Spleen (tissue), 7 donors: ENCODE results near the gene BRF1.

Experiments used
- POLR2A ChIP-seq, 3 donors: fragments of 450-650 bp; IDR thresholded peaks; one replicate each; pipeline ENCODE4 v1.5.1; 2017; ENCODE audit warnings: antibody characterized with exemption in 3 of 3, mild to moderate bottlenecking in 1 of 3
- POLR2AphosphoS5 ChIP-seq, 3 donors: sonication (generic); formaldehyde crosslinking; IDR thresholded peaks; one replicate each; pipeline ENCODE4 v1.5.1; 2017; ENCODE audit warnings: antibody characterized with exemption in 3 of 3
- TF ChIP-seq, protein P1 (sequence below), 11 experiments: fragments of 200-600 bp in 7 of 11; fragments of 450-650 bp in 4 of 11; sonication (generic) in 4 of 11; IDR thresholded peaks in 8 of 11; conservative IDR thresholded peaks in 3 of 11; 1 replicate in 7 of 11; 2 replicates in 4 of 11; pipeline versions ENCODE4 v1.4.0 to v1.8.0; 2016 to 2021; ENCODE audit warnings: antibody characterized with exemption in 11 of 11, inconsistent platforms in 4 of 11, mild to moderate bottlenecking in 1 of 11
- donor health status: DM: no; HTN: no; CAD: no; lungs with moderate emphysema.
- donor health status: DM: no; HTN: no; CAD: no.
- donor health status: DM: no; HTN: no; CAD: no.

DNA sequence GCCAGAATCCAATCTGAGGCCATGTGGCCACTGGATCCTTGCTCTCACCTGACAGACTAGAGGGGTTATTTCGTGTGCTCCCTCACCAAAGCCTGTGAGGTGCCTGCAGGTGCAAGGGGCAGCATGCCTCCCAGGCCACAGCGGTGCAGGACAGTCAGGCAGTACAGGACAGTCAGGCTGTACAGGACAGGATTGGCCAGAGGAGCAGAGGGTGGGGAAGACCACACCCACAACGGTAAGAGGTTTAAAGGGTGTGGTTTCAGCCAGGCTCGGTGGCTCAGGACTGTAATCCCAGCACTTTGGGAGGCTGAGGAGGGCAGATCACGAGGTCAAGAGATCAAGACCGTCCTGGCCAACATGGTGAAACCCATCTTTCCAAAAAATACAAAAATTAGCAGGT lies 3.1 kb upstream of the BRF1 start:
- TF ChIP-seq, protein P1, sequence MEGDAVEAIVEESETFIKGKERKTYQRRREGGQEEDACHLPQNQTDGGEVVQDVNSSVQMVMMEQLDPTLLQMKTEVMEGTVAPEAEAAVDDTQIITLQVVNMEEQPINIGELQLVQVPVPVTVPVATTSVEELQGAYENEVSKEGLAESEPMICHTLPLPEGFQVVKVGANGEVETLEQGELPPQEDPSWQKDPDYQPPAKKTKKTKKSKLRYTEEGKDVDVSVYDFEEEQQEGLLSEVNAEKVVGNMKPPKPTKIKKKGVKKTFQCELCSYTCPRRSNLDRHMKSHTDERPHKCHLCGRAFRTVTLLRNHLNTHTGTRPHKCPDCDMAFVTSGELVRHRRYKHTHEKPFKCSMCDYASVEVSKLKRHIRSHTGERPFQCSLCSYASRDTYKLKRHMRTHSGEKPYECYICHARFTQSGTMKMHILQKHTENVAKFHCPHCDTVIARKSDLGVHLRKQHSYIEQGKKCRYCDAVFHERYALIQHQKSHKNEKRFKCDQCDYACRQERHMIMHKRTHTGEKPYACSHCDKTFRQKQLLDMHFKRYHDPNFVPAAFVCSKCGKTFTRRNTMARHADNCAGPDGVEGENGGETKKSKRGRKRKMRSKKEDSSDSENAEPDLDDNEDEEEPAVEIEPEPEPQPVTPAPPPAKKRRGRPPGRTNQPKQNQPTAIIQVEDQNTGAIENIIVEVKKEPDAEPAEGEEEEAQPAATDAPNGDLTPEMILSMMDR (IDR thresholded peaks at IDR 0.05 in 8 of 11, conservative IDR thresholded peaks at IDR 0.05 in 3 of 11), result no peak
- TF ChIP-seq POLR2A (IDR thresholded peaks at IDR 0.05), result no peak
- no peak for TF ChIP-seq POLR2AphosphoS5 (IDR thresholded peaks at IDR 0.05)
